ENCODE results near the gene PTRH1. TPM values are rescaled to one million over a fixed set of nuclear protein-coding genes. Genes with fewer than 3 reads are reported as not detected.

The PTRH1 gene
- polyA plus RNA-seq, 1 of the 3 experiments (the other 2 are of a cell fraction), result 42.2 TPM

DNA sequence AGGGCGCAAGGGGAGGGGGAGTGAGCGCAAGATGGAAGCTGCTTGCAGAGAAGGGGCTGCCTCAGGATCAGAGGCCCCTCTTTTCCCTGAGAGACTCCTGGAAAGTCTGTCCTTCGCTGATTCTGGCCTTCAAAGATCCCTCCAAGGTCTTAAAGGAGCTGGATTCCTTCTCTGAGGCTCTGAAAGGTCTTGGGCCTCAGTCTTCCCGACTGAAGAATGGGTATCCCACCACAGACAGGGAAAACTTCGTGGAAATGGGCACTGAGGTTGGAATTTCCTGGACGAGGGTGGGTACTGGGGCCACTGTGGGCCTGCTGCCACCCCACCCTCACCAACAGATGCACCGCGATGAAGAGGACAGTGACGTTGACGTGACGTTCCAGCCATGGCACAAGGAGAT, 3.1 kb downstream of the PTRH1 start:
- Histone ChIP-seq H3K4me2 (no peak overlapping the region), H3K36me3 (replicated peaks in 1 of 2; ENCODE audit: control insufficient read depth in 1 of 2, insufficient read depth in 2 of 2, low read length in 1 of 2) (no peaks in the 10 kb centered on the region), H3K79me2 (ENCODE audit: insufficient read depth) (peaks cover 13% of the 10 kb centered on the region; the same call in 1 of the 2 replicates), H3K9me3 (no peaks in the 10 kb centered on the region), H3K4me1 (ENCODE audit: control insufficient read depth in 1 of 2, insufficient read depth in 2 of 2, low read depth in 1 of 2, low read length in 1 of 2) (peaks cover 0 to 15% of the 10 kb centered on the region in 2 experiments; a peak in 1 of 4 replicates), H3K9me2 (no peaks in the 10 kb centered on the region), H3K27me3 (ENCODE audit: insufficient read depth) (no peaks in the 10 kb centered on the region), H4K20me1 (ENCODE audit: insufficient read depth) (no peaks in the 10 kb centered on the region), H3F3A (replicated peaks; ENCODE audit: insufficient read depth) (no peaks in the 10 kb centered on the region), H3K27ac (ENCODE audit: low read depth in 2 of 2, low read length in 1 of 2) (no peak overlapping the region), H3K4me3 (ENCODE audit: low read depth in 2 of 2, low read length in 1 of 2) (no peak overlapping the region), H2AFZ (ENCODE audit: low read depth) (no peak overlapping the region), H3K9ac (no peak overlapping the region)
- 92% methylated on average over 11 of the region's 11 CpGs for WGBS (ENCODE audit: low lambda C conversion rate)
- CTCF ChIA-PET, result interaction anchor here (1.9 kb wide), 1 partner anchor 22 kb away, joined by 7 read pairs; the partner anchor contains the start of gene TOR2A
- TF ChIP-seq ELF1 (IDR thresholded peaks at IDR 0.05) (no peak), GATA2 (CRISPR knock-in tag; IDR thresholded peaks at IDR 0.05) (no peak), EP300 (IDR thresholded peaks at IDR 0.05; ENCODE audit: borderline replicate concordance in 1 of 2, low read depth in 1 of 2, low read length in 1 of 2) (no peak), MEF2A (IDR thresholded peaks at IDR 0.05; ENCODE audit: borderline replicate concordance, low read depth) (no peak), RAD21 (IDR thresholded peaks at IDR 0.05; ENCODE audit: low read length) (no peak), TCF12 (IDR thresholded peaks at IDR 0.05) (no peak), FOSL2 (IDR thresholded peaks at IDR 0.05; ENCODE audit: borderline replicate concordance, low read depth) (no peak), POLR2AphosphoS5 (IDR thresholded peaks at IDR 0.05; ENCODE audit: low read depth, low read length) (no peak), FOXM1 (IDR thresholded peaks at IDR 0.05; ENCODE audit: low read depth) (no peak), EZH2phosphoT487 (IDR thresholded peaks at IDR 0.05; ENCODE audit: borderline replicate concordance, low read depth) (no peak), SMC3 (IDR thresholded peaks at IDR 0.05; ENCODE audit: low read depth, low read length) (no peak), RXRA (IDR thresholded peaks at IDR 0.05; ENCODE audit: borderline replicate concordance, low read depth) (no peak), TAF1 (IDR thresholded peaks at IDR 0.05; ENCODE audit: borderline replicate concordance, low read depth, low read length) (no peak)
- TF ChIP-seq, protein P1, sequence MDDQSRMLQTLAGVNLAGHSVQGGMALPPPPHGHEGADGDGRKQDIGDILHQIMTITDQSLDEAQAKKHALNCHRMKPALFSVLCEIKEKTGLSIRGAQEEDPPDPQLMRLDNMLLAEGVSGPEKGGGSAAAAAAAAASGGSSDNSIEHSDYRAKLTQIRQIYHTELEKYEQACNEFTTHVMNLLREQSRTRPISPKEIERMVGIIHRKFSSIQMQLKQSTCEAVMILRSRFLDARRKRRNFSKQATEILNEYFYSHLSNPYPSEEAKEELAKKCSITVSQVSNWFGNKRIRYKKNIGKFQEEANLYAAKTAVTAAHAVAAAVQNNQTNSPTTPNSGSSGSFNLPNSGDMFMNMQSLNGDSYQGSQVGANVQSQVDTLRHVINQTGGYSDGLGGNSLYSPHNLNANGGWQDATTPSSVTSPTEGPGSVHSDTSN (IDR thresholded peaks at IDR 0.05), result no peak
- TF ChIP-seq, protein P2, sequence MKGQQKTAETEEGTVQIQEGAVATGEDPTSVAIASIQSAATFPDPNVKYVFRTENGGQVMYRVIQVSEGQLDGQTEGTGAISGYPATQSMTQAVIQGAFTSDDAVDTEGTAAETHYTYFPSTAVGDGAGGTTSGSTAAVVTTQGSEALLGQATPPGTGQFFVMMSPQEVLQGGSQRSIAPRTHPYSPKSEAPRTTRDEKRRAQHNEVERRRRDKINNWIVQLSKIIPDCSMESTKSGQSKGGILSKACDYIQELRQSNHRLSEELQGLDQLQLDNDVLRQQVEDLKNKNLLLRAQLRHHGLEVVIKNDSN (IDR thresholded peaks at IDR 0.05; ENCODE audit: borderline replicate concordance, low read depth), result no peak
- TF ChIP-seq, protein P3, sequence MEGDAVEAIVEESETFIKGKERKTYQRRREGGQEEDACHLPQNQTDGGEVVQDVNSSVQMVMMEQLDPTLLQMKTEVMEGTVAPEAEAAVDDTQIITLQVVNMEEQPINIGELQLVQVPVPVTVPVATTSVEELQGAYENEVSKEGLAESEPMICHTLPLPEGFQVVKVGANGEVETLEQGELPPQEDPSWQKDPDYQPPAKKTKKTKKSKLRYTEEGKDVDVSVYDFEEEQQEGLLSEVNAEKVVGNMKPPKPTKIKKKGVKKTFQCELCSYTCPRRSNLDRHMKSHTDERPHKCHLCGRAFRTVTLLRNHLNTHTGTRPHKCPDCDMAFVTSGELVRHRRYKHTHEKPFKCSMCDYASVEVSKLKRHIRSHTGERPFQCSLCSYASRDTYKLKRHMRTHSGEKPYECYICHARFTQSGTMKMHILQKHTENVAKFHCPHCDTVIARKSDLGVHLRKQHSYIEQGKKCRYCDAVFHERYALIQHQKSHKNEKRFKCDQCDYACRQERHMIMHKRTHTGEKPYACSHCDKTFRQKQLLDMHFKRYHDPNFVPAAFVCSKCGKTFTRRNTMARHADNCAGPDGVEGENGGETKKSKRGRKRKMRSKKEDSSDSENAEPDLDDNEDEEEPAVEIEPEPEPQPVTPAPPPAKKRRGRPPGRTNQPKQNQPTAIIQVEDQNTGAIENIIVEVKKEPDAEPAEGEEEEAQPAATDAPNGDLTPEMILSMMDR (IDR thresholded peaks at IDR 0.05), result no peak
- DNase-seq, result no peak
- POLR2A ChIA-PET, result no interaction called here
